Activated T-cell treated with anti-CD3 and anti-CD28 coated beads for 1 hour (primary cell): ENCODE data around the gene PDPK1.
"Not testable (repeated sequence)": the region's sequence is repeated elsewhere in the genome, so short reads cannot be mapped to it uniquely, and the experiment has no call there.

Experiments
- DNase-seq: peaks from one replicate; pipeline ENCODE4 v3.0.0-alpha.2; 2020; ENCODE audit warnings: low read depth

Gene PDPK1

GRCh38 chr16:2611877-2612276 is 74.1 kb downstream of the PDPK1 start:
- not testable (repeated sequence) for DNase-seq

DNA sequence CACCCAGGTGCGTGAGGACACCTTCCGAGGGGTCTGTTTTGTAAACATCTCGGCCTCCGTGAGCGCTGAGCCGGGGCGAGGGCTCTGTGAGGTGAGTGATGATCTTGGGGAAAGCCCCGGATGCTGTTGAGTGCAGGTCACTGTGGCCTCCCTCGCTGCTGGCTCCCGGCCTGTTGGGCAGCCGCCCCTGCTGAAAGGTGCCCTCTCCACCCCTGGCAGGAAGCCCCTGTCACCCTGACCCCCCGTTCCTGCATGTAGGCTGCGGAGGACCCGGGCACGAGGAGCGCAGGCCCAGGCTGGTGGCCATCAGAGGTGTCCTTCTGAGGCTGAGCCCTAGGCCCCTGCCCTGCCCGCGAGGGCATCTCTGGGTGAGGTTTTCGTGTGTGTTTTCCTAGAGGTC is 75.4 kb downstream of the PDPK1 start:
- not testable (repeated sequence) for DNase-seq

GRCh38 chr16:2614761-2615191 is 77.0 kb downstream of the PDPK1 start:
- no peak for DNase-seq

DNA sequence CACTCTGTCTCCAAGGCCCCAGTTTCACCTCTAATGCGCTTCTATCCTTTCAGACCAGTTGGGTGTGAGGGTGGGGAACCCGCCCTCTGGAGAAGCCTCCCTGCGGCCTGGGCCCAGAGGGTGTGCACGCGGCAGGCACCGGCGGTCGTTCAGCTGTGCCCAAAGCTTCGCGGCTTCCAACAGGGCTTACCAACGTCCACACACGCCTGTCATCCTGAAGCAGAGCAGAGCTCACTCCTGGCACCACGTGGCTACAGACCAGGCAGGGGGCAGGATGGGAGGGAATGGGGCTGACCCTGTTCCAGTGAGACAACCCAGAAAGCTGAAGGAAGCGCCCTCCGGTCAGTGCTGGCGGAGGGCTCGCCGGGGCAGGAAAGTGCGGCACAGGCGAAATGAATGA is 81.1 kb downstream of the PDPK1 start:
- DNase-seq: not testable (repeated sequence)

GRCh38 chr16:2619628-2620027 is 81.8 kb downstream of the PDPK1 start:
- DNase-seq: not testable (repeated sequence)

DNA sequence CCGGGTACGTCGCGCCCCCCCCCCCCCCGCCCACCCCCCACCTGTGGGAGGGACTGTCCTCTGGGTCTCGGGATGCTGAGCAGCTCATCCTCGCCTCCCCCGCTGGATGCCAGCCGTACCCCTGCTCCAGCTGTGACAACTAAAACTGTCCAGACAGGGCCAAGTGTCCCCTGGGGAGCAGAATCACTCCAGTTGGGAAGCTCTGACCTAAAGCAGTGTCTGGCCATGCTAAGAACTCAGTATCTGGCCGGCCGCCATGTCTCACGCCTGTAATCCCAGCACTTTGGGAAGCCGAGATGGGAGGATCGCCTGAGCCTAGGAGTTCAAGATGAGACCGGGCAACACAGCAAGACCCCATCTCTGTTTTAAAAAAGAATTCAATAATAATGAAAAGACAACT is 83.0 kb downstream of the PDPK1 start:
- not testable (repeated sequence) for DNase-seq

GRCh38 chr16:2621395-2621794 is 83.6 kb downstream of the PDPK1 start:
- DNase-seq: not testable (repeated sequence)

DNA sequence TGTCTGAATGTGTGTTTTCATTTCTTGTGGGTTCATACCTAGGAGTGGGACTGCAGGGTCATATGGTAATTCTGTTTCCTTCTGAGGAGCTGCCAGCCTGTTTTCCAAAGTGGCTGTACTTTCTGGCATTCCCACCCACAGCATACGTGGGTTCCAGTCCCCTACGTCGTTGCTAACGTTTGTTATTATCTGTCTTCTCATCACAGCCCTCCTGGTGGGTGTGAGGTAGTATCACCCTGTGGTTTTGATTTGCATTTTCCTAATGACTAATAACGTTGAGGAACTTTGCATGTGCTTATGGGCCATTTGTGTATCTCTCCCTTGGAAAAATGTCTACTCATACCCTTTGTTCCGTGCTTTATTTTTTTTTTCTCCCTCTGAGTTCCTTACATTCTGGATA is 89.3 kb downstream of the PDPK1 start:
- DNase-seq: not testable (repeated sequence)

DNA sequence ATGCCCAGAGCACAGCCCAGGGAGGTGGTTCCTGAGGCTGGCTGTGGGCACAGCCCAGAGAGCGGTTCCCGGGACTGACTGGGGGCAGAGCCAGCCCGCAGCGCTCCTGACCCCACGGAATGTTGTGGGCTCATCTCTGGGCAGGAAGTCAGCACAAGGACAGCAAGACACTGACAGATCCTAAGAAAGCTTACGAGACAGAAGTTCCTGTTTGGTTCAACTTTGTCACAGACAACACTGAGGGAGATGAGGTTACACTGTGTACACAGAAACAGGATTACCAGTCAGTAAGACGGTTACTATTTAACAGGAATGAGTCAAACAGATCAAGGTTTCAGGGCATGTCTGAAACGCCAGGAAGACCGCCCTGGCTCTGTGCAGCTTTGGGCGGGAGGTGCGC is 93.4 kb downstream of the PDPK1 start:
- not testable (repeated sequence) for DNase-seq

GRCh38 chr16:2632291-2632690 is 94.5 kb downstream of the PDPK1 start:
- not testable (repeated sequence) for DNase-seq

GRCh38 chr16:2639071-2639721 is 101.4 kb downstream of the PDPK1 start:
- DNase-seq: peak; percentile 16

DNA sequence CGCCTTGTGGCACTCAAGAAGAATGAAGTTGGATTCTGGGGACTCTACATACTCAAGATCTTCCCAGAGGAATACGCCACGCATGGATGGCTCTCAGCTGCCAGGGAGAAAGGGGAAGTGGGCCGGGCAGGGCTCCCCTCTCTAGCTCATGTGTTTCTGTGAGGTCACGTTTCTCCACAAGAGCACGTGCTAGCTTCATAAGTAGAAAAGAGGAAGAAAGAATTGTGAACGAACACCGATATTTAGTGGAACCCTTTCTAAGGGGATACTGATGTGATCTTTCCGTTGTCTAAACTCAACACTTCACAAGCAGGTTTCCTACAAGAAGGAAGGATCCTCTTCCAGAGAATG is 101.9 kb downstream of the PDPK1 start:
- not testable (repeated sequence) for DNase-seq

- not testable (repeated sequence) for DNase-seq
Observed at GRCh38 chr16:2642561-2642960, 104.7 kb downstream of the PDPK1 start.

- DNase-seq: not testable (repeated sequence)
Observed at GRCh38 chr16:2644754-2645453, 107.1 kb downstream of the PDPK1 start.

DNA sequence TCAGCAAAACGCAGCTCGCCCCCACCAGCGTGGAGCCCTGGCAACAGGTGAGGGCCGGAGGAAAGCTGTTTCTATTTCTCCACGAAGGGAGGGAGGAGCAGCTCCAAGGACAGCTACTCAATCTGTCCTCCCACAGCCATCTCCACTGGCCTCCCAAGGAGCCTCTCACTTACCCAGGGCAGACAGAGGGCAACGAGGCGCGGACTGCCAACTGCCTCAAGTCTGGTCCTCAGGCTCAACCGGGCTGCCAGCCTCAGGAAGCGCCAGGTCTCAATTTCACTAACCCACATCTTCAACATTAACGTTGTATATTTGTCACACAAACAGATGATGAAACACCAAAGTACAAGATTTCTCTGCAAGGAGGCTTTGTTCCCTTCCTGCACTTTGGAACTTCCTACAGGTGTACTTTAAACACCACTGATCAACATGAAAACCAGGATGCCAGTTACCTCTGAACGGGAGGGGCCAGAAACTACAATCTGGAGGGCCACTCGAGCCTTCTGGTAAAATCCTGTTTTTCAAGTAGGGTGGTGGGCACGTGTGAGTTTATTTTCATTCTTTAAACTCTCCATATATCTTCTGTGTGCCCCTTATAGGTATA is 113.5 kb downstream of the PDPK1 start:
- DNase-seq: not testable (repeated sequence)
